ENCODE measurements around the gene CDKAL1. TPM values are rescaled to one million over a fixed set of nuclear protein-coding genes. Genes with fewer than 3 reads are reported as not detected.
A peak's percentile ranks its signal among the peaks of the same experiment; 100 is the strongest.
"Not testable (repeated sequence)": the region's sequence is repeated elsewhere in the genome, so short reads cannot be mapped to it uniquely, and the experiment has no call there.

The CDKAL1 gene
- total and polyA plus RNA-seq, 9 of the 15 experiments (the other 6 are each of a cell fraction or from before 2014, with no cell fraction given) = 11.2 to 36.3 (median 20.1) TPM

DNA sequence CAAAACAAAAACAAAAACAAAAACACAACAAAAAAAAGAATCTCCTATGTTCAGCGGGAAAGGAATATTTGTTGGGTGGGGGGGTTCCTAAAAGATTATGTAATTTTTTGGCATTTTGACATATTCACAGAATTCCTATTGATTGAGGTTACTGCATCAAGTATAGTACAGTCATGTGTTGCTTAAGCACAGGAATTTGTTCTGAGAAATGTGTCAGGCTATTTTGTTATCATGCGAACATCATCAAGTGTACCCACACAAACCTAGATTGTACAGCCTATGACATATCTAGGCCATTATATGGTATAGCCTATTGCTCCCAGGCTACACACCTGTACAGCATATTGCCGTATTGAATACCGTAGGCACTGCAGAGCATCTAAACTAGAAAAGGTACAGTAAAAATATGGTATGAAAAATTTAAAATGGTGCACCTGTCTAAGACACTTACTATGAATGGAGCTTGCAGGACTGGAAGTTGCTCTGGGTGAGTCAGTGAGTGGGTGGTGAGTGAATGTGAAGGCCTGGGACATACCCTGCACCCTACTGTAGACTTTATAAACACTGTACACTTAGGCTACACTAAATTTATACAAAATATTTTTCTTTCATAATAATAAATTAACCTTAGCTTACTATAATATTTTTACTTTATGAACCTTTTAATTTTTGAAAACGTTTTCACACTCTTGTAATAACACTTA lies 110.6 kb downstream of the CDKAL1 start:
- Histone ChIP-seq H3K79me2 (ENCODE audit: control insufficient read depth, insufficient read depth, low read length) (no peaks in the 10 kb centered on the region; the same call in 2 of the 3 replicates), H3K36me3 (ENCODE audit: control insufficient read depth, insufficient read depth, low read length) (no peaks in the 10 kb centered on the region), H3K4me1 (replicated peaks in 1 of 2; ENCODE audit: control insufficient read depth in 2 of 2, insufficient read depth in 2 of 2, low read length in 2 of 2) (no peaks in the 10 kb centered on the region), H3K4me3 (no peak overlapping the region), H4K20me1 (replicated peaks; ENCODE audit: control insufficient read depth, insufficient read depth, low read length) (no peaks in the 10 kb centered on the region), H3K27me3 (ENCODE audit: control insufficient read depth in 2 of 2, insufficient read depth in 2 of 2, low read length in 2 of 2) (no peaks in the 10 kb centered on the region), H3K27ac (ENCODE audit: extremely low read depth, low read depth, low read length) (no peak overlapping the region), H3K9me3 (replicated peaks; ENCODE audit: control insufficient read depth, insufficient read depth, low read depth, low read length) (no peaks in the 10 kb centered on the region), H2AFZ (ENCODE audit: low read depth, low read length) (no peak overlapping the region), H3K4me2 (ENCODE audit: insufficient read depth, low read length) (no peak overlapping the region), H3K9me1 (ENCODE audit: control insufficient read depth, insufficient read depth, low read length) (no peaks in the 10 kb centered on the region), H3K9ac (ENCODE audit: insufficient read depth in 1 of 2, low read depth in 2 of 2, low read length in 2 of 2) (no peak overlapping the region)
- no TSS peak for BruUV-seq (replicated peaks)
- TF ChIP-seq, protein P1, sequence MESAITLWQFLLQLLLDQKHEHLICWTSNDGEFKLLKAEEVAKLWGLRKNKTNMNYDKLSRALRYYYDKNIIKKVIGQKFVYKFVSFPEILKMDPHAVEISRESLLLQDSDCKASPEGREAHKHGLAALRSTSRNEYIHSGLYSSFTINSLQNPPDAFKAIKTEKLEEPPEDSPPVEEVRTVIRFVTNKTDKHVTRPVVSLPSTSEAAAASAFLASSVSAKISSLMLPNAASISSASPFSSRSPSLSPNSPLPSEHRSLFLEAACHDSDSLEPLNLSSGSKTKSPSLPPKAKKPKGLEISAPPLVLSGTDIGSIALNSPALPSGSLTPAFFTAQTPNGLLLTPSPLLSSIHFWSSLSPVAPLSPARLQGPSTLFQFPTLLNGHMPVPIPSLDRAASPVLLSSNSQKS (CRISPR knock-in tag; IDR thresholded peaks at IDR 0.05) = no peak
- peak; percentile 61 for TF ChIP-seq EGR1 (conservative IDR thresholded peaks at IDR 0.05)
- ChIA-PET CTCF (ENCODE audit: low intra/inter-chr PET ratio) (no interaction called here), POLR2A (no interaction called here)
- DNase-seq (ENCODE audit: extremely low read depth in 1 of 4, low spot score in 3 of 4) (no peak), FAIRE-seq (no peak), ATAC-seq (peak; percentile 39; the same call in 1 of the 3 replicates)
- 71% methylated on average over 5 of the region's 5 CpGs for WGBS (ENCODE audit: insufficient coverage, low coverage, missing lambda C conversion rate)
- in situ Hi-C loops (cut with MboI) (no loop called here), intact Hi-C loops (cut with micrococcal nuclease) (no loop called here)

DNA sequence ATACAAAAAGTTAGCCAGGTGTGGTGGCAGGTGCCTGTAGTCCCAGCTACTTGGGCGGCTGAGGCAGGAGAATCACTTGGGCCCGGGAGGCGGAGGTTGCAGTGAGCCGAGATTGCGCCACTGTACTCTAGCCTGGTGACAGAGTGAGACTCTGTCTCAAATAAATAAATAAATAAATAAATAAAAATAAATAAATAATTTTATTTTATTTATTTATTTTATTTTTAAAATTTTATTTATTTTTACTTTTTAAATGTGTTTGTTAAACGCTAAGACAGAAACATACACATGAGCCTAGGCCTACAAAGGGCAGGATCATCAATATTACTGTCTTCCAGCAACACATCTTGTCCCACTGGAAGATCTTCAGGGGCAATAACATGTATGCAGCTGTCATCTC lies 111.3 kb downstream of the CDKAL1 start:
- POLR2A ChIA-PET; CTCF ChIA-PET (ENCODE audit: low intra/inter-chr PET ratio); DNase-seq (ENCODE audit: extremely low read depth in 1 of 4, low spot score in 3 of 4); H3K9me1 ChIP-seq (ENCODE audit: control insufficient read depth, insufficient read depth, low read length); H3K27ac ChIP-seq (ENCODE audit: extremely low read depth, low read depth, low read length); H3K9ac ChIP-seq (ENCODE audit: insufficient read depth in 1 of 2, low read depth in 2 of 2, low read length in 2 of 2); H3K36me3 ChIP-seq (ENCODE audit: control insufficient read depth, insufficient read depth, low read length); ATAC-seq; H3K4me3 ChIP-seq; FAIRE-seq; H3K9me3 ChIP-seq (replicated peaks; ENCODE audit: control insufficient read depth, insufficient read depth, low read depth, low read length); H3K79me2 ChIP-seq (ENCODE audit: control insufficient read depth, insufficient read depth, low read length); H3K27me3 ChIP-seq (ENCODE audit: control insufficient read depth in 2 of 2, insufficient read depth in 2 of 2, low read length in 2 of 2); H4K20me1 ChIP-seq (replicated peaks; ENCODE audit: control insufficient read depth, insufficient read depth, low read length); H2AFZ ChIP-seq (ENCODE audit: low read depth, low read length); BruUV-seq (replicated peaks); intact Hi-C loops (cut with micrococcal nuclease); H3K4me1 ChIP-seq (replicated peaks in 1 of 2; ENCODE audit: control insufficient read depth in 2 of 2, insufficient read depth in 2 of 2, low read length in 2 of 2); H3K4me2 ChIP-seq (ENCODE audit: insufficient read depth, low read length); in situ Hi-C loops (cut with MboI): not testable (repeated sequence)
- 80% methylated on average over 5 of the region's 6 CpGs for WGBS (ENCODE audit: insufficient coverage, low coverage, missing lambda C conversion rate)

All from K562 (cell line).